Measurements from ENCODE around the gene MBTPS1. TPM values are rescaled to one million over a fixed set of nuclear protein-coding genes. Genes with fewer than 3 reads are reported as not detected.
"Not testable (repeated sequence)": the region's sequence is repeated elsewhere in the genome, so short reads cannot be mapped to it uniquely, and the experiment has no call there.

The MBTPS1 gene
- total RNA-seq, 6 donors from 2014 or later: 83.6 to 156 (median 105) TPM

GRCh38 chr16:84121007-84121406, 4.3 kb upstream of the MBTPS1 start:
- Histone ChIP-seq H3K9me3 (no peaks in the 10 kb centered on the region), H3K4me1 (peaks cover under 1 to 7% (median 6%) of the 10 kb centered on the region in 4 donors), H3K27ac (no peak overlapping the region), H3K27me3 (no peaks in the 10 kb centered on the region), H3K4me3 (no peak overlapping the region), H3K36me3 (peaks cover 4 to 25% (median 14%) of the 10 kb centered on the region in 4 donors)
- WGBS, 2 donors: 74 to 82% methylated on average over 9 to 10 of the region's 10 CpGs
- no peak for ATAC-seq (ENCODE audit: low FRiP score in 2 of 2)
- DNase-seq: peak in 1 of 2 donors; percentile 66
- TF ChIP-seq EP300 (IDR thresholded peaks at IDR 0.05): no peak
- TF ChIP-seq POLR2A (IDR thresholded peaks at IDR 0.05): no peak
- TF ChIP-seq POLR2AphosphoS5 (IDR thresholded peaks at IDR 0.05): no peak
- no peak for TF ChIP-seq CTCF (IDR thresholded peaks at IDR 0.05)

- DNase-seq (no peak), ATAC-seq (ENCODE audit: low FRiP score in 2 of 2) (no peak)
- H3K27ac ChIP-seq: no peak overlapping the region
- no peak overlapping the region for H3K4me3 ChIP-seq
- 71 to 75% methylated on average over 5 of the region's 5 CpGs for WGBS, 2 donors
- no peaks in the 10 kb centered on the region for H3K9me3 ChIP-seq
- H3K27me3 ChIP-seq: no peaks in the 10 kb centered on the region
- H3K4me1 ChIP-seq: peaks cover 10 to 17% (median 15%) of the 10 kb centered on the region in 4 donors
- peaks cover 4 to 21% (median 14%) of the 10 kb centered on the region in 4 donors for H3K36me3 ChIP-seq
- TF ChIP-seq POLR2AphosphoS5 (IDR thresholded peaks at IDR 0.05): no peak
- TF ChIP-seq EP300 (IDR thresholded peaks at IDR 0.05): no peak
- TF ChIP-seq CTCF (IDR thresholded peaks at IDR 0.05): no peak
- TF ChIP-seq POLR2A (IDR thresholded peaks at IDR 0.05): no peak
Observed at GRCh38 chr16:84120023-84120422, 3.3 kb upstream of the MBTPS1 start.

- no peak for TF ChIP-seq POLR2A (IDR thresholded peaks at IDR 0.05)
- no peak for TF ChIP-seq CTCF (IDR thresholded peaks at IDR 0.05)
- TF ChIP-seq EP300 (IDR thresholded peaks at IDR 0.05): no peak
- no peak for TF ChIP-seq POLR2AphosphoS5 (IDR thresholded peaks at IDR 0.05)
- no peaks in the 10 kb centered on the region for H3K27me3 ChIP-seq
- 82 to 87% methylated on average over 7 to 13 of the region's 13 CpGs for WGBS, 2 donors
- no peak overlapping the region for H3K27ac ChIP-seq
- peaks cover 4 to 19% (median 13%) of the 10 kb centered on the region in 4 donors for H3K36me3 ChIP-seq
- no peak overlapping the region for H3K4me3 ChIP-seq
- H3K9me3 ChIP-seq: no peaks in the 10 kb centered on the region
- ATAC-seq (ENCODE audit: low FRiP score in 2 of 2): no peak
- H3K4me1 ChIP-seq: peaks cover 12 to 23% (median 18%) of the 10 kb centered on the region in 4 donors
- DNase-seq: no peak
Observed at GRCh38 chr16:84119368-84119767, 2.6 kb upstream of the MBTPS1 start.

GRCh38 chr16:84118315-84118714, 1.6 kb upstream of the MBTPS1 start:
- 91% methylated on average over 5 of the region's 5 CpGs for WGBS, 2 donors
- not testable (repeated sequence) for H3K4me3 ChIP-seq

GRCh38 chr16:84117494-84117843, 727 bp upstream of the MBTPS1 start:
- DNase-seq (no peak), ATAC-seq (ENCODE audit: low FRiP score in 2 of 2) (no peak)
- peak overlapping the region; percentile 65 to 96 (median 84) for H3K4me3 ChIP-seq
- H3K9me3 ChIP-seq: no peaks in the 10 kb centered on the region
- no peaks in the 10 kb centered on the region for H3K27me3 ChIP-seq
- TF ChIP-seq CTCF (IDR thresholded peaks at IDR 0.05) (no peak), POLR2A (IDR thresholded peaks at IDR 0.05) (no peak), EP300 (IDR thresholded peaks at IDR 0.05) (no peak), POLR2AphosphoS5 (IDR thresholded peaks at IDR 0.05) (no peak)
- H3K27ac ChIP-seq: peak overlapping the region; percentile 86 to 97 (median 92)
- H3K4me1 ChIP-seq: peaks cover 12 to 28% (median 20%) of the 10 kb centered on the region in 4 donors
- WGBS, 2 donors: 8 to 9% methylated on average over 12 of the region's 12 CpGs
- H3K36me3 ChIP-seq: peaks cover 0 to 8% (median 3%) of the 10 kb centered on the region in 4 donors

More at GRCh38 chr16:84118315-84118714, 1.6 kb upstream of the MBTPS1 start:
- Histone ChIP-seq H3K36me3 (peaks cover 4 to 13% (median 8%) of the 10 kb centered on the region in 4 donors), H3K4me1 (peaks cover 12 to 28% (median 20%) of the 10 kb centered on the region in 4 donors)
- DNase-seq; H3K9me3 ChIP-seq; H3K27me3 ChIP-seq; H3K27ac ChIP-seq; ATAC-seq (ENCODE audit: low FRiP score in 2 of 2): not testable (repeated sequence)

Measured in upper lobe of left lung (tissue), 6 donors.